ENCODE measurements around the gene ALG14.

Gene ALG14

DNA sequence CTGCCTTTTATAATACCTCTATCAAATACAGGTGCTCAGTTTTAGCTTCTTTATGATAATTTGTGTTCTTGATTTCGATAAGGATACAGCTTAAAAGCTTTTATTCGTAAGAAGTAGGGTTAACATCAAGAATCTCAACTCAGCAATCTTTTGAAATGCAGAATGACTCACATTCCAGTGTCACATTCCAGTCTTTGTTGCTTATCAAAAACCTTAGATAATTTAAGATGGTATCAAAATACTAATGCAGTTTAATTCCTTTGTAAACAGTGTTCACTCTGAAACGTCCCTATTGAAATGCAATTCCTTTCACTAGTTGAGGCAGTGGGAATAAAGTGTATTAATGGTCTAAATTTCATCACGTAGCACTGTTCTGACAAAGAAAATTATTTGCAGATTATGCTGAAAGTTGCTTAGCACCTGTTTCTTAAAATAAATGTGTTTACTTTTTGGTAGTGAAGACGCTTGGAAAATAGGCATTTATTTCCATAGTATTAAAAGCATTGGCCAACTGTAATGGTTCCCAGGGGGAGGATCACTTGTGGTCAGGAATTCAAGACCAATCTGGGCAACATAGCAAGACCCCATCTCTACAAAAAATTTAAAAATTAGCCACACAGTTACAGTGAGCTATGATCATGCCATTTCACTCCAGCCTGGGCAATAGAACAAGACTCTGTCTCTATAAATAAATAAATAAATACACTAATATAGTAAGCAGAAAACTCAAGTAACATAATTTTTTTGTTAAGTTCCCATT, 135.7 kb downstream of the ALG14 start:
- H3K27ac ChIP-seq (ENCODE audit: low read depth in 2 of 2, low read length in 2 of 2), result no peak overlapping the region
- no peaks in the 10 kb centered on the region for H3K27me3 ChIP-seq (ENCODE audit: control insufficient read depth in 2 of 2, insufficient read depth in 2 of 2, low read length in 2 of 2)
- no peak overlapping the region for H3K9ac ChIP-seq (ENCODE audit: low read depth in 1 of 2, low read length in 2 of 2)
- no peak overlapping the region for H3K4me3 ChIP-seq (ENCODE audit: low read length in 2 of 2)
- H3K36me3 ChIP-seq (ENCODE audit: control insufficient read depth in 2 of 2, insufficient read depth in 2 of 2, low read length in 2 of 2), result peaks cover 0 to 2% of the 10 kb centered on the region in 2 donors
- H3K9me3 ChIP-seq (ENCODE audit: control insufficient read depth in 2 of 2, low read length in 2 of 2), result no peaks in the 10 kb centered on the region
- peaks cover 1 to 3% of the 10 kb centered on the region in 2 donors for H3K4me1 ChIP-seq (ENCODE audit: control insufficient read depth in 2 of 2, insufficient read depth in 2 of 2, low read length in 2 of 2)

GRCh38 chr1:94935476-94935875, 137.3 kb downstream of the ALG14 start:
- Histone ChIP-seq H3K9me3 (ENCODE audit: control insufficient read depth in 2 of 2, low read length in 2 of 2) (no peaks in the 10 kb centered on the region), H3K9ac (ENCODE audit: low read depth in 1 of 2, low read length in 2 of 2) (no peak overlapping the region), H3K4me1 (ENCODE audit: control insufficient read depth in 2 of 2, insufficient read depth in 2 of 2, low read length in 2 of 2) (peaks cover 0 to 3% of the 10 kb centered on the region in 2 donors), H3K36me3 (ENCODE audit: control insufficient read depth in 2 of 2, insufficient read depth in 2 of 2, low read length in 2 of 2) (peaks cover 0 to 2% of the 10 kb centered on the region in 2 donors), H3K27me3 (ENCODE audit: control insufficient read depth in 2 of 2, insufficient read depth in 2 of 2, low read length in 2 of 2) (no peaks in the 10 kb centered on the region), H3K27ac (ENCODE audit: low read depth in 2 of 2, low read length in 2 of 2) (no peak overlapping the region), H3K4me3 (ENCODE audit: low read length in 2 of 2) (no peak overlapping the region)

- H3K27me3 ChIP-seq (ENCODE audit: control insufficient read depth in 2 of 2, insufficient read depth in 2 of 2, low read length in 2 of 2), result no peaks in the 10 kb centered on the region
- H3K27ac ChIP-seq (ENCODE audit: low read depth in 2 of 2, low read length in 2 of 2), result no peak overlapping the region
- H3K36me3 ChIP-seq (ENCODE audit: control insufficient read depth in 2 of 2, insufficient read depth in 2 of 2, low read length in 2 of 2), result peaks cover 0 to 2% of the 10 kb centered on the region in 2 donors
- peaks cover 0 to 5% of the 10 kb centered on the region in 2 donors for H3K4me1 ChIP-seq (ENCODE audit: control insufficient read depth in 2 of 2, insufficient read depth in 2 of 2, low read length in 2 of 2)
- no peaks in the 10 kb centered on the region for H3K9me3 ChIP-seq (ENCODE audit: control insufficient read depth in 2 of 2, low read length in 2 of 2)
- no peak overlapping the region for H3K9ac ChIP-seq (ENCODE audit: low read depth in 1 of 2, low read length in 2 of 2)
- H3K4me3 ChIP-seq (ENCODE audit: low read length in 2 of 2), result no peak overlapping the region
Observed at GRCh38 chr1:94935034-94935433, 137.7 kb downstream of the ALG14 start.

DNA sequence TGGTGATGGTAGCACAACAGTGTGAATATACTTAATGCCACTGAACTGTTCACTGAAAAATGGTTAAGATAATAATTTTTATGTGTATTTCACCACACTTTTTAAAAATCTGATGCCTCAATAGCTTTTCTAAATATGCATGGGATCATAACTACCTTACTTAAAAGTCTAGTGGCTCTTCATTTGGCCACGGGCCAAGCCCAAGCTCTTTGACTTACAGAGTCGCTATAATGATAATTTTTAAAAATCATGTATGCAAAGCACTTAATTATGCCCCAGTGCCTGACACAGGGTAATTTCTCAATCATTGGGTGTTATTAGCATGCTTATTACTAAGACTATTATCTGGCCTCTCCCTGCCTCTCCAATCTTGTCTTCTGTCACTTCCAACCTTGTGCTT, 138.2 kb downstream of the ALG14 start:
- Histone ChIP-seq H3K27me3 (ENCODE audit: control insufficient read depth in 2 of 2, insufficient read depth in 2 of 2, low read length in 2 of 2) (no peaks in the 10 kb centered on the region), H3K27ac (ENCODE audit: low read depth in 2 of 2, low read length in 2 of 2) (no peak overlapping the region), H3K4me3 (ENCODE audit: low read length in 2 of 2) (no peak overlapping the region), H3K9ac (ENCODE audit: low read depth in 1 of 2, low read length in 2 of 2) (no peak overlapping the region), H3K36me3 (ENCODE audit: control insufficient read depth in 2 of 2, insufficient read depth in 2 of 2, low read length in 2 of 2) (peaks cover 0 to 2% of the 10 kb centered on the region in 2 donors), H3K9me3 (ENCODE audit: control insufficient read depth in 2 of 2, low read length in 2 of 2) (no peaks in the 10 kb centered on the region), H3K4me1 (ENCODE audit: control insufficient read depth in 2 of 2, insufficient read depth in 2 of 2, low read length in 2 of 2) (peaks cover 3 to 8% of the 10 kb centered on the region in 2 donors)

DNA sequence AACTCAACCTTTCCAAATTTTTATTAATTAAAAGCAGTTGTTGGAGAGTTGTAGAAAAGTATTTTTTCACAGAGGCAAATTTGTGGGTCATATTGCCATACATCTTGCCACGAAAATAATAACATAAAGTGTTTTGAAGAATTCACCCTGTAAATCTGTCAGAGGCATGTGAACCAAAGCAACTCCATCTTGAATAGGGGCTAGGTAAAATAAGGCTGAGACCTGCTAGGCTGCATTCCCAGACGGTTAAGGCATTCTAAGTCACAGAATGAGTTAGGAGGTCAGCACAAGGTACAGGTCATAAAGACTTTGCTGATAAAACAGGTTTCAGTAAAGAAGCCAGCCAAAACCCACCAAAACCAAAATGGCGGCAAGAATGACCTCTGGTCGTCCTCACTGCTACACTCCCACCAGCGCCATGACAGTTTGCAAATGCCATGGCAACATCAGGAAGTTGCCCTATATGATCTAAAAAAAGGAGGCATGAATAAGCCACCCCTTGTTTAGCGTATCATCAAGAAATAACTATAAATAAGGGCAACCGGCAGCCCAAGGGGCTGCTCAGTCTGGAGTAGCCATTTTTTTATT, 141.4 kb downstream of the ALG14 start:
- H3K4me3 ChIP-seq (ENCODE audit: low read length in 2 of 2), result no peak overlapping the region
- no peak overlapping the region for H3K27ac ChIP-seq (ENCODE audit: low read depth in 2 of 2, low read length in 2 of 2)
- peaks cover 0 to 2% of the 10 kb centered on the region in 2 donors for H3K36me3 ChIP-seq (ENCODE audit: control insufficient read depth in 2 of 2, insufficient read depth in 2 of 2, low read length in 2 of 2)
- no peak overlapping the region for H3K9ac ChIP-seq (ENCODE audit: low read depth in 1 of 2, low read length in 2 of 2)
- peaks cover 16 to 20% of the 10 kb centered on the region in 2 donors for H3K4me1 ChIP-seq (ENCODE audit: control insufficient read depth in 2 of 2, insufficient read depth in 2 of 2, low read length in 2 of 2)
- H3K9me3 ChIP-seq (ENCODE audit: control insufficient read depth in 2 of 2, low read length in 2 of 2), result no peaks in the 10 kb centered on the region
- H3K27me3 ChIP-seq (ENCODE audit: control insufficient read depth in 2 of 2, insufficient read depth in 2 of 2, low read length in 2 of 2), result no peaks in the 10 kb centered on the region

- Histone ChIP-seq H3K4me1 (ENCODE audit: control insufficient read depth in 2 of 2, insufficient read depth in 2 of 2, low read length in 2 of 2) (peaks cover 22 to 31% of the 10 kb centered on the region in 2 donors), H3K9me3 (ENCODE audit: control insufficient read depth in 2 of 2, low read length in 2 of 2) (no peaks in the 10 kb centered on the region), H3K4me3 (ENCODE audit: low read length in 2 of 2) (peak overlapping the region; percentile 55 to 77), H3K36me3 (ENCODE audit: control insufficient read depth in 2 of 2, insufficient read depth in 2 of 2, low read length in 2 of 2) (peaks cover 0 to 2% of the 10 kb centered on the region in 2 donors), H3K9ac (ENCODE audit: low read depth in 1 of 2, low read length in 2 of 2) (peak overlapping the region; percentile 44 to 95), H3K27ac (ENCODE audit: low read depth in 2 of 2, low read length in 2 of 2) (peak overlapping the region; percentile 32 to 58), H3K27me3 (ENCODE audit: control insufficient read depth in 2 of 2, insufficient read depth in 2 of 2, low read length in 2 of 2) (no peaks in the 10 kb centered on the region)
Observed at GRCh38 chr1:94929351-94930217, 143.2 kb downstream of the ALG14 start.

- H3K4me3 ChIP-seq (ENCODE audit: low read length in 2 of 2), result peak overlapping the region; percentile 50 to 77
- peak overlapping the region; percentile 77 to 95 for H3K9ac ChIP-seq (ENCODE audit: low read depth in 1 of 2, low read length in 2 of 2)
- peaks cover 0 to 2% of the 10 kb centered on the region in 2 donors for H3K36me3 ChIP-seq (ENCODE audit: control insufficient read depth in 2 of 2, insufficient read depth in 2 of 2, low read length in 2 of 2)
- H3K9me3 ChIP-seq (ENCODE audit: control insufficient read depth in 2 of 2, low read length in 2 of 2), result no peaks in the 10 kb centered on the region
- H3K27me3 ChIP-seq (ENCODE audit: control insufficient read depth in 2 of 2, insufficient read depth in 2 of 2, low read length in 2 of 2), result no peaks in the 10 kb centered on the region
- peaks cover 22 to 40% of the 10 kb centered on the region in 2 donors for H3K4me1 ChIP-seq (ENCODE audit: control insufficient read depth in 2 of 2, insufficient read depth in 2 of 2, low read length in 2 of 2)
- peak overlapping the region; percentile 93 to 95 for H3K27ac ChIP-seq (ENCODE audit: low read depth in 2 of 2, low read length in 2 of 2)
Observed at GRCh38 chr1:94928293-94928939, 144.3 kb downstream of the ALG14 start.

DNA sequence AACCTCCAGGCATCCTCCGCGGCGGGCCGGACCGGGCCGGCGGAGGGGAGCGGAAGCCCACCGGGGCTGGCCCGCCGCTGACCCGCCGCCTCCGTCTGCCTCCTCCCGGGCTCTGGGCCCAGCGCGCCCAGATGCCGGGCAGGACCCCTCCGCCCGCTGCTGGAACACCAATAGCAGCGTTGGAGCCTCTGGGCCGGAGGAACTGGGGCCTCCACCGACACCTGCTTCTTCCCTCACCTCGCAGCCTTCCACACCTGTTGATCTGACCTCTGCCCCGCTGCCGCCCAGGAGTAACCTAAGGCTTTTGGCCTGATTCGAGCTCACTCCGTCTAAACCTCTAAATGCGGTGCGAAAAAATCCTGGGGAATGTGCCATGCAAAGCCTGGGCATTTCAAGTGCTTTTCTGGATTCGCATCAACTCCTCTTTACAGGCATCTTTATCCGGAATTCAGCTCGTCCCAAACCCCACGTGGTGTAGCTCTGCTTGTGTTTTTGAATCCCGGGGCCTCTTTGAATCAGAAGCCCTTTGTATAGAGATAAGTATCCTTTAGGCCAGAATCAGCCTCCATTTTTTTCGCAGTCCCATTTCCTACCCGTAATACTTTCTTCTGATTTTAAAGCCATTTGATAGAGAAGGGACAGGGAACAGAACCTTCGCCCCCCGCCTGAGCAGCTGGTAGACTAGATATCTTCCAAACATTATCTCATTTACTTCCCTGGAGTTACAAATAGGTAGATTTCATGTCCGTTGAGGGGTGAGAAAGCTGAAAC, 145.2 kb downstream of the ALG14 start:
- peak overlapping the region; percentile 77 to 89 for H3K4me3 ChIP-seq (ENCODE audit: low read length in 2 of 2)
- peak overlapping the region; percentile 93 to 95 for H3K27ac ChIP-seq (ENCODE audit: low read depth in 2 of 2, low read length in 2 of 2)
- no peaks in the 10 kb centered on the region for H3K27me3 ChIP-seq (ENCODE audit: control insufficient read depth in 2 of 2, insufficient read depth in 2 of 2, low read length in 2 of 2)
- H3K36me3 ChIP-seq (ENCODE audit: control insufficient read depth in 2 of 2, insufficient read depth in 2 of 2, low read length in 2 of 2), result no peaks in the 10 kb centered on the region
- peak overlapping the region; percentile 77 to 95 for H3K9ac ChIP-seq (ENCODE audit: low read depth in 1 of 2, low read length in 2 of 2)
- peaks cover 22 to 46% of the 10 kb centered on the region in 2 donors for H3K4me1 ChIP-seq (ENCODE audit: control insufficient read depth in 2 of 2, insufficient read depth in 2 of 2, low read length in 2 of 2)
- H3K9me3 ChIP-seq (ENCODE audit: control insufficient read depth in 2 of 2, low read length in 2 of 2), result no peaks in the 10 kb centered on the region

DNA sequence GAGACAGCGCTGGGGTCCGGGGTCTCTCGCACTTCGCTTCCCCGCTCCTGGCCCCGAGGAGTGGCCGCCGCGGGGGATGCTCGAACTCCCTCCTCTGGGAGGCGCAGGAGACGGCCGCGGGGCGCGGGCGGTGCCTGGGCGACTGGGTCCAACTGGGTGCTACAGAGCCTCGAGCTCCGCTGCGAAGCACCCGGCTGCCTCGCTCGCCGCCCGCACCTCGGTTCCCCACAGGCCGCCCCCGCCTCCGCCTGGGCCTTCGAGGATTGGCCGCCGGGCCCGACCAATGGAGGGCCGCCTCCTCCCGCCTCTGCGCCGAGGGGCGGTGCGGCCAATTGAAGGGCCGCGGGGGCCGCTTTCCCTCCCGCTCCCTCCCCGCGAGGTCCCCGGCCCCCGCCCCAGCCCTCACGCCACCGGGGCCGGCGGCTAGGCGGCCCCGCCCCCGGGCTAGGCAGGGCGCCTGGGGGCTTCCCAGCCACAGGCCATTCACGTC, 145.8 kb downstream of the ALG14 start, which contains the start of gene CNN3:
Gene CNN3, minus strand, starts transcription at position 196 of the 490 bp plus-strand sequence. CDS start 216 bp downstream, outside the sequence.
- Histone ChIP-seq H3K27me3 (ENCODE audit: control insufficient read depth in 2 of 2, insufficient read depth in 2 of 2, low read length in 2 of 2) (no peaks in the 10 kb centered on the region), H3K9ac (ENCODE audit: low read depth in 1 of 2, low read length in 2 of 2) (peak within 1 kb of the TSS; percentile 77 to 95), H3K36me3 (ENCODE audit: control insufficient read depth in 2 of 2, insufficient read depth in 2 of 2, low read length in 2 of 2) (no peaks in the 10 kb centered on the region), H3K9me3 (ENCODE audit: control insufficient read depth in 2 of 2, low read length in 2 of 2) (no peaks in the 10 kb centered on the region), H3K4me3 (ENCODE audit: low read length in 2 of 2) (peak within 1 kb of the TSS; percentile 85 to 89), H3K4me1 (ENCODE audit: control insufficient read depth in 2 of 2, insufficient read depth in 2 of 2, low read length in 2 of 2) (peaks cover 22 to 49% of the 10 kb centered on the region in 2 donors), H3K27ac (ENCODE audit: low read depth in 2 of 2, low read length in 2 of 2) (peak within 1 kb of the TSS; percentile 93 to 95)
